Hepatocyte (in vitro differentiated cells): ENCODE measurements around the gene MEIG1. TPM values are rescaled to one million over a fixed set of nuclear protein-coding genes. Genes with fewer than 3 reads are reported as not detected.
"Not testable (repeated sequence)": the region's sequence is repeated elsewhere in the genome, so short reads cannot be mapped to it uniquely, and the experiment has no call there.

Experiments used
- DNase-seq: peaks from one replicate; pipeline ENCODE4 v3.0.0-alpha.2; 2016; ENCODE audit warnings: low spot score
- H2AFZ ChIP-seq: fragments of 200-600 bp; sonication (generic); 2 replicates; pipeline ENCODE4 v1.6.0; 2016; ENCODE audit warnings: antibody characterized with exemption, mild to moderate bottlenecking
- H3K27ac ChIP-seq: fragments of 200-600 bp; sonication (generic); 2 replicates; pipeline ENCODE4 v1.5.1; 2016; ENCODE audit warnings: mild to moderate bottlenecking
- H3K27me3 ChIP-seq: fragments of 200-600 bp; sonication (generic); 2 replicates; pipeline ENCODE4 v1.6.1; 2016
- H3K36me3 ChIP-seq: fragments of 200-600 bp; sonication (generic); replicated peaks from 2 replicates; pipeline ENCODE4 v1.5.1; 2016; ENCODE audit warnings: low read depth; ENCODE audit not compliant: insufficient read depth
- H3K4me1 ChIP-seq: fragments of 200-600 bp; sonication (generic); 2 replicates; pipeline ENCODE4 v1.5.1; 2016; ENCODE audit warnings: mild to moderate bottlenecking, moderate library complexity; ENCODE audit not compliant: insufficient read depth
- H3K4me2 ChIP-seq: fragments of 200-600 bp; sonication (generic); 2 replicates; pipeline ENCODE4 v1.6.0; 2016
- H3K4me3 ChIP-seq: fragments of 200-600 bp; sonication (generic); 2 replicates; pipeline ENCODE4 v1.5.1; 2016; ENCODE audit warnings: mild to moderate bottlenecking
- H3K79me2 ChIP-seq: fragments of 200-600 bp; sonication (generic); 2 replicates; pipeline ENCODE4 v1.6.0; 2017; ENCODE audit warnings: mild to moderate bottlenecking
- H3K9me2 ChIP-seq: fragments of 200-600 bp; sonication (generic); replicated peaks from 2 replicates; pipeline ENCODE4 v1.6.0; 2017; ENCODE audit warnings: mild to moderate bottlenecking; ENCODE audit not compliant: insufficient read depth
- H3K9me3 ChIP-seq: fragments of 200-600 bp; sonication (generic); 2 replicates; pipeline ENCODE4 v1.5.1; 2016; ENCODE audit warnings: low read depth, mild to moderate bottlenecking
- H4K20me1 ChIP-seq: fragments of 200-600 bp; sonication (generic); 2 replicates; pipeline ENCODE4 v1.6.0; 2016; ENCODE audit warnings: mild to moderate bottlenecking; ENCODE audit not compliant: insufficient read depth, poor library complexity, severe bottlenecking
- EZH2 ChIP-seq: fragments of 200-600 bp; sonication (generic); IDR thresholded peaks from 2 replicates; pipeline ENCODE4 v1.6.1; 2016; ENCODE audit warnings: antibody characterized with exemption, mild to moderate bottlenecking, borderline replicate concordance
- EZH2phosphoT487 ChIP-seq: fragments of 200-600 bp; sonication (generic); IDR thresholded peaks from one replicate; pipeline ENCODE4 v1.6.1; 2018; ENCODE audit warnings: antibody characterized with exemption, mild to moderate bottlenecking, low read depth, moderate library complexity; ENCODE audit not compliant: unreplicated experiment, severe bottlenecking
- WGBS: methylation state at CpG from one replicate; pipeline ENCODE4 v1.1.6; 2016; ENCODE audit warnings: low lambda C conversion rate; ENCODE audit errors: missing lambda C conversion rate; 5-methylcytosine and 5-hydroxymethylcytosine counted together
- polyA plus RNA-seq: library from polyadenylated mRNA; unstranded; fragments of >200 nt; fragmentation: Nextera tagmentation; extraction: Ambion mirVana; gene quantifications from 2 replicates; pipeline ENCODE4 v1.2.1, GENCODE V29; 2016
- total RNA-seq: library from RNA; depleted of rRNA; stranded (reverse); fragments of >200 nt; gene quantifications from 2 replicates; pipeline ENCODE4 v1.2.3, GENCODE V29; 2014
- TF ChIP-seq, protein P1 (sequence below): fragments of 200-600 bp; sonication (generic); IDR thresholded peaks from 2 replicates; pipeline ENCODE4 v1.5.1; 2016; ENCODE audit warnings: antibody characterized with exemption, mild to moderate bottlenecking; ENCODE audit not compliant: poor library complexity

MEIG1 gene
- total and polyA plus RNA-seq, 2 experiments from 2014 or later: 2.1 TPM; not detected in 1

DNA sequence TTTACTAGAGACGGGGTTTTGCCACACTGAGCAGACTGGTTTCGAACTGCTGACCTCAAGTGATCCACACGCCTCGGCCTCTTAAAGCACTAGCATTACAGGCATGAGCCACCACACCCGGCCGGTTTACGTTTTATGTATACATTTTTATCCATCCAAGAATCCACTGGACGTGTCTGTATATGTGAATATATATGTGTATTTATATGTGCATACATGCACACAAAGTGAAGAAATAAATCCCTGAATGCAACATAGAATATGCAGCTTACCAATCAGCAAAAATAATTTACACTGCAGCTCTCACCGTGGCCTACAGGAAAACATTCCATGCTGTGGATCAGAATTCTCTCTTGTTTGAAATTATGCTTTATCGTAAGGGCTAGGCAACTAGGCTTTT, 28.6 kb upstream of the MEIG1 start:
- no peaks in the 10 kb centered on the region for H3K27me3 ChIP-seq
- WGBS: 98% methylated on average over 10 of the region's 10 CpGs
- no peaks in the 10 kb centered on the region for H3K36me3 ChIP-seq
- no peaks in the 10 kb centered on the region for H3K9me3 ChIP-seq
- H3K27ac ChIP-seq: no peak overlapping the region
- no peak overlapping the region for H3K4me2 ChIP-seq
- no peaks in the 10 kb centered on the region for H3K79me2 ChIP-seq
- TF ChIP-seq EZH2 (no peak), EZH2phosphoT487 (no peak)
- TF ChIP-seq, protein P1, sequence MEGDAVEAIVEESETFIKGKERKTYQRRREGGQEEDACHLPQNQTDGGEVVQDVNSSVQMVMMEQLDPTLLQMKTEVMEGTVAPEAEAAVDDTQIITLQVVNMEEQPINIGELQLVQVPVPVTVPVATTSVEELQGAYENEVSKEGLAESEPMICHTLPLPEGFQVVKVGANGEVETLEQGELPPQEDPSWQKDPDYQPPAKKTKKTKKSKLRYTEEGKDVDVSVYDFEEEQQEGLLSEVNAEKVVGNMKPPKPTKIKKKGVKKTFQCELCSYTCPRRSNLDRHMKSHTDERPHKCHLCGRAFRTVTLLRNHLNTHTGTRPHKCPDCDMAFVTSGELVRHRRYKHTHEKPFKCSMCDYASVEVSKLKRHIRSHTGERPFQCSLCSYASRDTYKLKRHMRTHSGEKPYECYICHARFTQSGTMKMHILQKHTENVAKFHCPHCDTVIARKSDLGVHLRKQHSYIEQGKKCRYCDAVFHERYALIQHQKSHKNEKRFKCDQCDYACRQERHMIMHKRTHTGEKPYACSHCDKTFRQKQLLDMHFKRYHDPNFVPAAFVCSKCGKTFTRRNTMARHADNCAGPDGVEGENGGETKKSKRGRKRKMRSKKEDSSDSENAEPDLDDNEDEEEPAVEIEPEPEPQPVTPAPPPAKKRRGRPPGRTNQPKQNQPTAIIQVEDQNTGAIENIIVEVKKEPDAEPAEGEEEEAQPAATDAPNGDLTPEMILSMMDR: no peak
- no peak overlapping the region for H2AFZ ChIP-seq
- peaks cover 7% of the 10 kb centered on the region for H3K4me1 ChIP-seq
- no peak overlapping the region for H3K4me3 ChIP-seq
- DNase-seq: no peak
- no peaks in the 10 kb centered on the region for H3K9me2 ChIP-seq
- no peaks in the 10 kb centered on the region for H4K20me1 ChIP-seq

- Histone ChIP-seq H3K36me3 (no peaks in the 10 kb centered on the region), H3K9me2 (no peaks in the 10 kb centered on the region), H3K4me2 (no peak overlapping the region), H4K20me1 (no peaks in the 10 kb centered on the region), H3K9me3 (no peaks in the 10 kb centered on the region), H3K79me2 (no peaks in the 10 kb centered on the region), H3K27ac (no peak overlapping the region), H3K4me3 (no peak overlapping the region), H3K4me1 (no peaks in the 10 kb centered on the region), H2AFZ (no peak overlapping the region), H3K27me3 (no peaks in the 10 kb centered on the region)
- WGBS: 95% methylated on average over 2 of the region's 2 CpGs
- no peak for DNase-seq
- TF ChIP-seq EZH2 (no peak), EZH2phosphoT487 (no peak)
- TF ChIP-seq, protein P1: no peak
Measured at GRCh38 chr10:14936584-14936983, 22.6 kb upstream of the MEIG1 start.

DNA sequence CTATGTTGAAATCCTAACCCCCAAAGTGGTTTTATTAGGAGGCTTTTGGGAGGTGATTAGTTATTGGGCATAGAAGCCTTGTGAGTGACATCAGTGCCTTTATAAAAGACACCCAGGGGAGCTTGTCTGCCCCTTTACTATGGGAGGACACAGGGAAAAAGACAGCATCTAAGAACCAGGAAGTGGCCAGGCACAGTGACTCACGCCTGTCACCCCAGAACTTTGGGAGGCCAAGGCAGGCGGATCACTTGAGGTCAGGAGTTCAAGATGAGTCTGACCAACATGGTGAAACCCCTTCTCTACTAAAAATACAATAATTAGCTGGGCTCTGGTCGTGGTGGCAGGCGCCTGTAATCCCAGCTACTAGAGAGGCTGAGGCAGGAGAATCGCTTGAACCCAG, 20.2 kb upstream of the MEIG1 start:
- H3K9me2 ChIP-seq, H3K36me3 ChIP-seq, H4K20me1 ChIP-seq, DNase-seq, H3K9me3 ChIP-seq, H3K4me2 ChIP-seq, H3K4me3 ChIP-seq, H2AFZ ChIP-seq, H3K79me2 ChIP-seq, H3K4me1 ChIP-seq, H3K27ac ChIP-seq, H3K27me3 ChIP-seq: not testable (repeated sequence)
- WGBS: 93% methylated on average over 4 of the region's 5 CpGs

DNA sequence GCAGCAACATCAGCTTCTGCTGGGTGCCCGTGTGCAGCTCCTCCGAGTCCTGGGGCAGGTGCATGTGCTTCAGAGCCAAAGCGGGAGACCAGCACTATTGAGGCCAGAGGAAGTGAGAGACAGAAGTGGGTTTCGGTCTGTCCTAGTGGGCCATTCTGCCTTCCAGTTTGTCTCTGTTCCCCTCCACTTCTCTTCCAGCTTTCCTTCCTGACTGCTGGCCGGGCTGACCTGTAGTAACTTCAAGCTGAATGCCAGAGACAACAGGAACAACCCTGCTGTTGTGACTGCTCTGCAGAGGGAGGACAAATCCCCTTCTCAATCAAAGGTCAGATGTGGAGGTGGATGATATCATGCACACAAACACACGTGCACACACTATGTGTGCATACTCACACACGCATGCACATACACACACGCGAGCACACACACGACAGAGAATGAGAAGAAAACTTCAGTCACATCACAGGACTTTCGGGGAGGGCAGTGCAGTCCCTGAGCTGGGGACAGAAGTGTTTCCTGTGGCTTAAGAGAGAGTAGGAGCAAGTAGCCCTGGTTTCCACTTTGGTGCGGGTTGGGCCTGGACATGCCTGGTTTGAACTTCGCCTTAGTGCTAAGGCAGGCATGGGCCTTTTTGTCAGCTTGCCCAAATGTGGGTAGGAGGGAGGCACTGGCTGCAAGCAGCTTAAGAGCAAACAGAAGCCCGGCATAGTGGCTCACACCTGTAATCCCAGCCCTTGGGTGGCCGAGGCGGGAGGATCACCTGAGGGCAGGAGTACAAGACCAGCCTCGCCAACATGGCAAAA, 16.8 kb upstream of the MEIG1 start:
- not testable (repeated sequence) for H2AFZ ChIP-seq, H4K20me1 ChIP-seq, H3K36me3 ChIP-seq, DNase-seq, H3K4me1 ChIP-seq, H3K79me2 ChIP-seq, H3K27ac ChIP-seq, H3K9me2 ChIP-seq, H3K4me3 ChIP-seq, H3K9me3 ChIP-seq, H3K27me3 ChIP-seq, H3K4me2 ChIP-seq
- 95% methylated on average over 17 of the region's 17 CpGs for WGBS

DNA sequence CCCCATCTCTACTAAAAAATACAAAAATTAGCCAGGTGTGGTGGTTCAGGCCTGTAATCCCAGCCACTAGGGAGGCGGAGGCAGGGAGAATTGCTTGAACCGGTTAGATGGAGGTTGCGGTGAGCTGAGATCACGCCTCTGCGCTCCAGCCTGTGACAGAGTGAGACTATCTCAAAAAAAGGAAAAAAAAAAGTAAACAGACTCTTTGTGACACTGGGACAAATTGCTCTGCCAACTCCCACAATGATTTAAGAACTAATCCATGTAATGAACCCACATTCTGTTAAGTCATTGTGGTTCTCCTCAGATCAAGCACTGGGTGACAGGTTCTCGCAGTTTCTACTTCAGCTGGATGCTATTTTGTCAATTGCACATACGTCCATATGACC, 16.2 kb upstream of the MEIG1 start:
- WGBS: 98% methylated on average over 7 of the region's 7 CpGs
- H3K4me3 ChIP-seq, H3K27ac ChIP-seq, H3K27me3 ChIP-seq, H3K4me1 ChIP-seq, H3K9me3 ChIP-seq, H4K20me1 ChIP-seq, H3K36me3 ChIP-seq, H3K79me2 ChIP-seq, H2AFZ ChIP-seq, H3K9me2 ChIP-seq, DNase-seq, H3K4me2 ChIP-seq: not testable (repeated sequence)
